HG03442 (cell line): ENCODE results near the gene IL9.

ENCODE experiments used
- ATAC-seq: cut with Tn5 transposase; IDR thresholded peaks from one replicate; pipeline ENCODE4 v1.9.1; 2021; ENCODE audit warnings: mild to moderate bottlenecking, moderate library complexity; ENCODE audit not compliant: unreplicated experiment

Gene IL9

DNA sequence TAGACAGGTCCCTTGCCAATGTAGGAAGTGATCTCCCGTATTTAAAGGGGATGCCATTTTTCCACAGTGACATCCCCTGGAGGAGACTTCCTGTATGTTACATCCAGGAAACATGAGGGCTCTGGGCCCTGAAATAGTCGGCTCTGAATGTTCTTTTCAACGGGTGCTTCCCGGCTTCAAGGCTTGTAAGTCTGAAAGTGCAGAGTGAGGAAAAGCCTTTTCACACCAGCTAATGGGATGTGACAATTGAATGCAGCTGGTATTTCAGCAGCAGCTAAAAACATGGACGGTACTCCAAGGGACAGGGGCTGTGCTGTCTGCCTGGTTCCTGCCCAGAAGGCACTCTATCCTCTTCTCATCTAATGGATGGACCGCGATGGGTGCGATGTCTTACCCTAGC, 1.4 kb downstream of the IL9 start:
- no peak for ATAC-seq

DNA sequence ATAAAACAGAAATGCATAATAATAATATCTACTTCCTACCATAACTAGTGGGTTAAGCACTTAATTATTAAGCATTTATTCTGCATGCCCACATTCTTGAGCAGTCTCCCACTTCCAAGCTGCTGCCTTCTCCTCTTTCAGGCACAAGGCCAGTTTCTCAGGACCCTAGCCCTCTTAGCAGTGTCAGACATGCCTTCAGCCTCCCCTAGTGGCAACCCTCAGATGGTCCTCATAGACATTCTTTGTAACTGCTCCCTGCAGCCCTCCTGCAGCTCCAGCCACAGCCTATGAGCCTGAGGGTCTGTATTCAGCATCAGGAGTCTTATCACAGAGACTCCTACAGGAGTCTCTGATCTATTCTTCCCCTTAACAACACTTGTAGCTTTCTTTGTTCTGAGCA, 3.9 kb downstream of the IL9 start:
- ATAC-seq = no peak

DNA sequence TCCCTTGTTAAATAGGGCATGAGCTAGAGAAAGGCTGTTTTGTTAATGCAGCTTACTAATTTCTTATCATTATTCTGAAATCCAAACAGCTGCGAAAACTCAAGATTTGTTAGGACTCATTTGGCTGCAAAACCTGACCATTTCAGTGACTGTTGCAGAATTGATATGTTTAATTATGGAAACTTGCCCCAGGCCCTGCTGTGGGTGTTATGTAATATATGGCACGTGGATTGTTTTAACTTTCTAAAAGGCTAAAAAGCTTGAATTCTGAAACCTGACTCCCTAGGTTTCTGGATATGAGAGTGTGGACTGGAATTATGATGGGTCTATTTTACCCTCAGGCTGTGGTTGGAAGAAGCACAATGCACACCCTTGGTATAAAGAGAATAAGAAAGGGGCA, 4.4 kb downstream of the IL9 start:
- ATAC-seq = no peak

DNA sequence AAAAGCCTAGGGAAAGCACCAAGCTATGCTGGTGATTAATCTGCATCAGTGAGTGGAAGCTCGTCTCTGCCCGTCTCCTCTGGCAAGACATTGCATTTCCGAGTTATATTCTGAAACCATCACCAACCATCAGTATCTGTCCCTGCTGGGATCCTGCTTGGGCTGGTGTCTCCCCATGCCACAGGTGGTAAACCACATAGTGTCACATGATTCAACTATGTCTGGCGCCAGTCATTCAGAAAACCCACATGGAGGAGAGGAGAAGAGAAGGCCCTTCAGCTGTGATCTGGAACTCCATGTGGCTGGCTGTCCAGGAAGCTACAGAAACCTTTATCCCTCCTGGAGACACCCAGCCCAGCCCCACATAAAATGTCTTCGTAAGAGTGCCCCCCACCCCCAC, 4.8 kb downstream of the IL9 start:
- peak; percentile 73 for ATAC-seq

DNA sequence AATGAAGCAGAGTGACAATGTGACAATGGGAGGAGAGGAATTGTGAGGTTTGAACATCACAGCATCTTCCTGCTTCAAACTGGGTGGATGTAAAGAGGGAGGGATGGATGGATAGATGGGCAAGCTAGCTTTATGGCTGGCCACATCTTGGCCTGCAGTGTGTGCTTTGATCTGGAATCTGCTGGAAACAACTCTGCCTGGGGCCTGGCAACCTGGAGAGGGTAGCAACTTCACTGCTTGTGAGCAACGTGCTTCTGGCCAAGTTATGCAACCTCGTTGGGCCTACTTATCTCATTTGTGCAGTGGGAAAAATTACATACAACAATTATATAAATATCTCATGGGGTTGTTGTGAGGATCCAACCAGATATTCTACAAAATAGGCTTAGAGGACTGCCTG, 5.3 kb downstream of the IL9 start:
- ATAC-seq = no peak

DNA sequence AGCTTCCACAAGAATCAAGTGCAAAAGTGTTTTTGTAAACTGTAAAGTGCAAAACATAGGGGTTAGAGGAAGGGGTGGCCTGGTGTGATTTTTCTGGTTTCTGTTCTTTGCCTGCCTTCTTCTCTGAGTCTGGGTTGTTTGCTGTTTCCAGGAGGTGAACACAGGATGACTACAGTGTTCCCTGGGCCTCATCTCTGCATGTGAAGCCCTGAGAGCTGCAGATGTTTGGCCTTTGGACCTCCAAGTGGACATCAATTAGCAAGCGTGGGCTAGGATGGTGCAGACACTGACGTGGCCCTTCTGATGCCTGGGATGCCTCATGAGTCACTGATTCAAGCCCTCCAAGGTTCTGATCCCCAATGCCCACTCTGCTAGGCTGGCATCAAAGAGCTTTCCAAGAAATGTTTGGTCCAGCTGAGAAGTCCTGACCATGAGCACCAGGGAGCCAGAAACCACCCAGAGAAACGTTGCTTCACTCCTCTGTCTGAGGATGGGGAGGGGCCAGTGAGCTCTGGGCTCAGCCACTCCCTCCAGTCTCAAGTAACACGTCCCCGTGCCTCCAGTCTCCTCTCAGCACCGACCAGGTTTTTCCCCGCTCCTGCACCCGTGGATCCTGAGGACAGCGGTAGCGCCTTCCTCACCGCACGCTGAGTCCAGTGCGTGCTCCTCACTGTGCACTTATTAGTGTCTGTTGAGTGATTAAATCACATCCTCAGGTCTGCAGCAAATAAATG, 7.6 kb downstream of the IL9 start:
- ATAC-seq = no peak

DNA sequence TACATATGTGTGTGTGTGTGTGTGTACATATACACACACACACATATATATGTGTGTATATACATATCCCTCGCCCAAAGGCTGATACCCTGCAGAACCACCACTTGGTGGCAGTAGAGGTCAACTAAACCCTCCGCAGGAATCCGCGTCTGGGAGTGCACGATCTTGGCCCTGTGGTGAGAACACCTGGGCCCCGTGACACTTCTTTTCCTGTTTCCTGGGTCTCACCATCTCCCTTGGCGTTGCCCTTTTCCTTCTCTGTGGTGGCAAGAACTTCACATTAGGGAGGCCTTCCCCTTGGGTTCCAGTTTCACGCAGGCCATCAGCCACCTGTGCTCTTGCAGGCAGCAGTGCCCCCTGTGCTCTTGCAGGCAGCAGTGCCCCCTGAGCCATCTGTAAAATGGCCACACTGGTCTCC, 8.2 kb downstream of the IL9 start:
- ATAC-seq = peak; percentile 81

DNA sequence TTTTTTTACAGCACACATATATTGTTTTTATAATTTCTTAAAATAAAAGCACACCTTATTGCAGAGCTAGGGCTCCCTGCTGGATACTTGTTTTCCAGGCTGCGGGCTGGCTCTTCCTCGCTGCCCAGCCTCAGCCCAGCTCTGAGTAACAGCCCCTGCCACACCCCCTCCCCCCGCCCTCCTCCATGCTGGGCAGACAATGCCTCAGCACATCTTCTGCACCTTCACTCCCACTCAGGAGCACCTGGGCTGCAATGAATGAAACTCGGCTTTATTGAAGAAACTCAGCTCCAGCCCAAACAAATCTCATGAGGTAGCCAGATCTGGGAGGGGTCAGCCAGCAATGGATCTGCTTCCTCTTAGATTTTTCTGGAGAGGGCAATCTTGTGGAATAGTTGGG, 9.5 kb downstream of the IL9 start:
- no peak for ATAC-seq

DNA sequence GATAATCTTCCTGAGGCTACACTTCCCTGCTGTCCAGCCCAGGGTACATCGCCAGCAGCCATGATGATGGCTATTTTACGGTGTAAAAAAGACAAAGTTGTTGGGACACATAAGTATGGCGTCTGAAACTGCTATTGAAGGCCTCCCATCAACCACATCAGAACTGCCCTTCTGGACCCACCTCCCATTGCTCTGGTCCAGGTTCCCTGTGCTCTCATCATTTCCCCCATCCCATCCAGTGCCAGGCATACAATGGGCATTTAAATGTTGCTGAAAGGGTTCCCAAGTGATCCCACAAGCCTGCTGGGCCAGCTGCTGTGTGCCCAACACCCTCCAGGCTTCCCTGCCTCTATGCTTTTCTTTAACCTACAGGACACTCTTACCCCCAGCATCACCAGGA, 10.6 kb downstream of the IL9 start:
- no peak for ATAC-seq

DNA sequence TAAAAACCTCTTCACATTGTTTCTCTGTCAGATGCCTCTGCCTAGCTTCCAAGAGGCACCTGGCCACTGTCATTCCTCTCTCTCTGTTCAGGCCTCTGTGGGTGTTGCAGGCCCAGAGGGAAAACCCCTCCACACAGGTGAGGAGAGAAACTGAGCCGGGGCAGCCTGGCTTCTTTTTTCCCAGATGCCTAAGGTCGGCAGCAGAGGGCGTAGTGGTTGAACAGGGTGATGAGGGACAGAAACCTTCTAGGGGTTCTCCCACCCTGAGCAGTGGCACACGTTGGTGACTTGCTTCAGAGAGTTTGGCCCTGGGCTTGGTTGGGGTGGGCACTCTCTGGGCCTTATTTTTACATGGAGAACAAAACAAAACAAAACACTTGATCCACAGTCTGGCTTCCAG, 12.2 kb downstream of the IL9 start:
- no peak for ATAC-seq

DNA sequence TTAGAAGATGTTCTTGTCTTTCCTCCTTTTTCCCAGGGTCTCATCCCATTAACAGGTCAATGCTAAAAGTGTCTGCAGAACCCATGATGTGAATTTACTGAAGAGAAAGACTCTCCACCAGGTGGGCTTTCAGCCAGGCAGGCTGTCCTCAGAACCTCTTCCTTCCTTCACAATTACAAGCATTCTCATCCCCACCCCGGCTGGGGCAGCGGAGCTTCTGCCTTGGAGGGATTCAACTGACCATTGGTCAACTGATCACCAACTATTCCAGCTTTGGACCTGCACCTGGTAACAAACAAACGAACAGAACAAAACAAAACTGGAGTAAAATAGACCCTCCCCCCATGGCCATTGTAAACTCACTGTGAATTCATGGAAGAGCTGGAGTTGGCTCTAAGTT, 12.6 kb downstream of the IL9 start:
- no peak for ATAC-seq

DNA sequence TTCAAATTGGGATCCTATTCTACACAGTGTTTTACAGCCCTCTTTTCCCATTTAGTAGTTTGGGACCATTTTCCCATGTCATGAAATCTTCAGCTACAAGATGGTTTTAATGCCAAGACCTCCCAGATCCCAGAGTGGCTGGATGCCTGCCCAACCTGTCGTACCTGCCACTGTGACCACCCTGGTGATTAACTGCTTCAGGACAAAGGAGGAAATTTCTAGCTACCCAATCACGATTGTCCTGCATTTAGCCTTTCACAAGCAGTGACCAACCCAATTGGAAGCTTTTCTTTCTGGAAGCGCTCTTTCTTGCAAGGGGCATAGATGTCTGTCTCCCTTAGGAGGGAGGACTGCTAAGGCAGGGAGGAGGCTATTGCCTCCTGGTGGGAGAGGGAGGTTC, 13.8 kb downstream of the IL9 start:
- no peak for ATAC-seq

DNA sequence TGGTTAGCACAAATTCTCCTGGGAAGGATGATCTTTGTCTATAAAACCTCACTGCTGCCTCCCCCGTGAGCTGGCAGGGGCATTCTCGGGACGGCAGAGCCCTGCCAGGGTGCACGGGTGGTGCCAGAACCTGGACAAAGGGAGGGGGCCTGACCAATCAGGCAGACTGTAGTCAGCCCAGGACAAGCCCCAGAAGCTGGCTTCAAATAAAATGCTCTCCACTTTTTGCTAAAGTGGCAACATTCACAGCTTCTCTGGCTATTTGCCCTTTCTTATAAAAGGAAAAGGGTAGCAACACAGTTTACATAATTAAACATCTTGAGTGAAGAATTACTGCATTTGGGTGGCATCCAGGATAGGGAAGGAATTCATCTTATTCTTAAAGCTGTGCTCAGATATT, 14.4 kb downstream of the IL9 start:
- no peak for ATAC-seq

DNA sequence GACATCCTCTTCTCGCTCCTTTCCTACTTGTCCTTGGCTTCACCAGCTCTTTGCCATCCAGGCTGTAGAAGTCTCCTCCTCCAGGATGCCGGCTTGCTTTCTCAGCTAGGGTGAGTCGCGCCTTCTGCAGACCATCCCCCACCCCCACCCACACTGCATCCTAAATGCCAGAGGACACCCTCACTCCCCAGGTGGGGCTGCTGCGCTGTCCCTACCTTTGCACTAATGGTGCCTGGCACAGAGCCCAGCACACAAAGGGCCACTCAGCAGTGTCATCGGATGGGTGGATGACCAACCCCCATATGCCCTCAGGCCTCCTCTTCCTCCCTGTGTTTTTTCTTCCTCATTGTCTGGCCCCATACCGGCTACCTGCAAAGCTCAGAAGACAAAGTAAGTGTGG, 14.8 kb downstream of the IL9 start:
- no peak for ATAC-seq

DNA sequence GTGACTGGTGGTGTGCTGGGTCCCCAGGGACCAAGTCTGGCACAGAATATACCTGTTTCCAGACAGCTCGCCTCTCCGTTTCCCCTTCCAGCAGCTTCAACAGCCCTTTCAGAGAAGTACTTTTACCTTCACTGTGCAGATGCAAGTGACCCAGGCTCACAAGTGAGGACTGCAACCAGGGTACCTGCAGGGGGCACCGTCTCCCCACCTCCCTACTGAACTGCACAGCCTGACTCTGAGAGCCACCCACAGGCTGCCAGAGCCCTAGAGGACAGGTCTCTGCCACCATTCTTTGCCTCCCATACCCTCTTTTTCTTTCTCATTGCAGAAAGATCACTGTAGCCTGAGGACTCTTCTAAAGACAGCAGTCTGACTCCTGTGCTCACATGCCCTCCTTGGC, 15.4 kb downstream of the IL9 start:
- ATAC-seq = no peak

DNA sequence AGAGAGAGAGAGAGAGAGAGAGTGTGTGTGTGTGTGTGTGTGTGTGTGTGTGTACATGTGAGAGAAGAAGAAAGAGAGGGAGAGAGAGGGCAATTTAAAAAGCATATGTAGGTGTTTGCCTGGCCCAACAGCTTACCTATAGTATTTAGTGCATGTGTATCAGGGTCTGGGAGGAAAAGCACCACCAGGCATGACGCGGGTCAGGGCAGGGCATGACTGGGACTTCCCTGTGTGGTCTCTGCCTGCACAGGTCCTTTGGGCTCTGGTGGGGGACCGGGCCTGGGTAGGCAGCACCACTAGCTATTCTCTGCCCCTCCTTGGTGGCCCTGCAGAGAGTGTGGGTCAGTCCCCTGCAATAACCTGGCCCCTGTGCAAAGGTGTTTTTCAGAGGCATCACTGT, 16.1 kb downstream of the IL9 start:
- ATAC-seq = no peak

DNA sequence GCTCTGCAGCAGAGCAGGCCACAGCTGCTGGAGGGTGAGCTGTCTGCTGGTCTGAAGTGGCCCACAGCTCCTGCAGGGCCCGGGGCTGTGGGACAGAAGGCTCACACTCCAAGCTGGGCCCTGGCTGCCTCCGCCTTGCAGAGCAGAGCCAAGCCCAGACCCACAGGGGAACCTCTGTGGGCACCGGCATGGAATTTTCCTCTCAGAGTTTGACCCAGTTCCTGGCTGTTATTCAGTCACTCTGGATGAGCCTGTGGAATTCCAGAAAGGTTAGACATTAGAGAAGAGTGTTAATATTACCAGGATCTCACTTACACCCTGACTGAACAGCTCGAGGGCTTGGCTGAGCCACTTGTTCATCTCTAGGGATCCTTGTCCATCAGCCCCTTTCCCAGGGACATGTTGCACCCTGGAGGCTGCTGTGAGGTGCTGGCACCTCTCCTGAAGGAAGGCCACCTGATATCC, 17.5 kb downstream of the IL9 start:
- ATAC-seq = no peak

DNA sequence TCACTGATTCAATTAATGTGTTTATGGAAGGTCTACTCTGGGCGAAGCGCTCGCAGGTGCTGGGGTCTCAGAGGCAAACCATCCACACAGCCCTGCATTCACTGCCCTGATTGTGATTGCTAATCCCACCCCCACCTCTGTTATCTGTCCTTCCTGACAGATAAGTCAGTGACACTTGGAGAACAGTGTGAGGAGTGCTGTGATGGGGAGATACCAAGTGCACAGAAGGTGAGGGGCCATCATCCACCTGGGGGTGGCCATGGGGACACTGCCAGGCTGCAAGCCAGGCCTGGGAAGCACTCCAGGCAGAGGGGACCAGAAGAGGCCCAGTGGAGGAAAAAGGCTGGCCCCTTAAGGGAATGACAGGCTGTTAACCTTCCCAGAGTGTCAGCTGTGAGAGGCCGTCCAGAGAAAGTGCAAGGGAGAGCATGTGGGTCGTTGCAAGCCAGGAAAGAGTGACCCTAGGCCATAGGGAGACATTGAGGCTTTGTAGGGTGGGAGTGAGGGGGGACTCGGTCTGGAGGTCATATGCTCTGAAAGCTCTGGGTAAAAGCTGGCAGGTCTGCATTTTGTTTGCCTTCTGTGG, 18.0 kb downstream of the IL9 start:
- no peak for ATAC-seq

DNA sequence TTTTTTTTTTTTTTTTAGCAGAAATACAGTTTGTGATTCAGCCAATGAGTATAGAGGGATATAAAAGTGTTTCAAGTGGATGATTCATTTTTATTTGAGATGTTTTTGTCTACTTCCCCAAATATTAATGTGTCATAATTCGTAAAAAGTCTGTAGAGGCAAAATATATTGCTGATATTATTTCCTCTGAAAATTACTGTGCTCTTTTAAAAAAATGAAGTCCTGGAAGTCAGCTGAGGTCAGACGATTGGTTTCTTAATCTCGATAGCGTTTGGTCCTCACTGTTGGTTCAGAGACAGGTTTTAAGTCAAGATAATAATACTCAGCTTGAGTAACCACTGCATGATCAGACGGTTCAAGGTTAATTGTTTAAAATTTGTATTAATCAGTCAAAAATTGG, 19.5 kb downstream of the IL9 start:
- ATAC-seq = no peak

DNA sequence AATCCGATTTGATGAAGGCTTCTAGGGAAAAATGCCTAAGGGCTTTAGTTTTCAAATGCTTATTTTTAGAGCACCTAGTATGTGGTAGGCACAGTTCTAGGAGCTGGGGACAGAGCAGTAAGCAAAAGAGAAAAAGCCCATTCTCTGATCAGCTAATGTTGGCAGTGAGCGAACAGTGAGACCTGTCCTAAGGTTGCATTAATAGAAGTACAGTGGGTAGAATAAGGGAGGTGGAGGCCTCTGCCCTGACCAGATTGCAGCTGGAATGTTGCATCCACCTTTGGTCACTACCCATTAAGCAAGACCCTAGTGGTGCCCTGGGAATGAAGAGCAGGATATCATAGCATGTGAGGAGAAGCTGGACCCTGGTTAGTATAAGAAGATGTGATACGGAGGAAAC, 20.1 kb downstream of the IL9 start:
- no peak for ATAC-seq

DNA sequence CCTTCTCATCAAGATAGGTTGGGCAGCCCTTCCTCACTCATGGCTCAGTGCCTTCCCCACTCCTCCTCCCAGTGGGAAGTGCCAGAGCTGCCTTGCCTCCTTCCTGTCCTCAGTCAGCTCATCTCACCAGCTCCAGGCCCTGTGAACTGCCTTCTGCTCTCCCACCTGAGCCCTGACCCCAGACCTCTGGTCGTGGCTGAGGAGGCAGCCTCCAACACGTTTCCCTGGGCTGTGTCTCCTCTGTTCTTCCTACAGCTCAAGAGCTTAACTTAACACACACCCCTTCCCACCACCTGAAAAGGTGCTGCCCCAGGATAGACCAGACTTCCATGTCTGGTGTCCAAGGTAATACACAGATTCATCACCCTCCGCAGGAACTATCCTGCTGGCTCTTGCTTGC, 21.2 kb downstream of the IL9 start:
- ATAC-seq = no peak

DNA sequence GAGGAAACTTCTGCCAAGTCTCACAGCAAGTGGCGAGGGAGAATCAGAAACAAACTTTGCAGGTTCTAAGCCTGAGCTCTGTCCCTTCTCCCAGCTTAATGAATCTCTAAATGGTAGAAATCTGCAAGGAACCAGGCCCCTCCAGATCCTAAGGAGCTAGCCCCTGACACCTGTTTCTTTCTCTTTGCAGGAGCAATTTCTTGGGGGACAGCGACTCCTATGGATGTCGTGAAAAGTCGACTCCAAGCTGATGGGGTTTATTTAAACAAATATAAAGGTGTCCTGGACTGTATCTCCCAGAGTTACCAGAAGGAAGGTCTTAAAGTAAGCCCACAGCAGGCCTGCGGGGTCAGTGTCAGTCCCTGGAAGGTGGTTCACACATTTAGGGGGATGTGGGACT, 21.8 kb downstream of the IL9 start:
- no peak for ATAC-seq
